NCI-H1105 (cell line): ENCODE results near the gene FOXJ2.
A peak's percentile ranks its signal among the peaks of the same experiment; 100 is the strongest.
"Not testable (repeated sequence)": the region's sequence is repeated elsewhere in the genome, so short reads cannot be mapped to it uniquely, and the experiment has no call there.

ENCODE experiments used
- DNase-seq: peaks from one replicate; lab custom pipeline; 2025; lab: John Stamatoyannopoulos, UW

The FOXJ2 gene

GRCh38 chr12:8065991-8066594, 33.6 kb downstream of the FOXJ2 start, which contains the start of gene C3AR1:
Gene C3AR1, minus strand, starts transcription at chr12:8066359. Its CDS starts 6,174 bp downstream, at chr12:8060185.
- no peak for DNase-seq

- no peak for DNase-seq
These were observed 37.1 kb downstream of the FOXJ2 start for GRCh38 chr12:8069582-8069981.

GRCh38 chr12:8071820-8072219, 39.3 kb downstream of the FOXJ2 start:
- DNase-seq: not testable (repeated sequence)

GRCh38 chr12:8075935-8076334, 43.4 kb downstream of the FOXJ2 start:
- no peak for DNase-seq

- no peak for DNase-seq
These were observed 43.9 kb downstream of the FOXJ2 start for GRCh38 chr12:8076366-8076765.

- DNase-seq: no peak
These were observed 44.7 kb downstream of the FOXJ2 start for GRCh38 chr12:8077207-8077606.

- peak; percentile 23 for DNase-seq
These were observed 45.9 kb downstream of the FOXJ2 start for GRCh38 chr12:8078398-8078797.

GRCh38 chr12:8078916-8079315, 46.4 kb downstream of the FOXJ2 start:
- no peak for DNase-seq

- no peak for DNase-seq
These were observed 47.6 kb downstream of the FOXJ2 start for GRCh38 chr12:8080120-8080519.

- DNase-seq: peak; percentile 15
These were observed 48.9 kb downstream of the FOXJ2 start for GRCh38 chr12:8081251-8081920.

- no peak for DNase-seq
These were observed 50.2 kb downstream of the FOXJ2 start for GRCh38 chr12:8082808-8083100.

GRCh38 chr12:8084351-8084750, 51.8 kb downstream of the FOXJ2 start:
- DNase-seq: not testable (repeated sequence)

GRCh38 chr12:8087666-8088065, 55.1 kb downstream of the FOXJ2 start:
- no peak for DNase-seq

- DNase-seq: no peak
These were observed 56.1 kb downstream of the FOXJ2 start for GRCh38 chr12:8088574-8088973.

- DNase-seq: not testable (repeated sequence)
These were observed 56.8 kb downstream of the FOXJ2 start for GRCh38 chr12:8089277-8089676.

GRCh38 chr12:8089716-8090115, 57.2 kb downstream of the FOXJ2 start:
- DNase-seq: no peak

- DNase-seq: no peak
These were observed 60.8 kb downstream of the FOXJ2 start for GRCh38 chr12:8093291-8093690.

- DNase-seq: no peak
These were observed 63.9 kb downstream of the FOXJ2 start for GRCh38 chr12:8096281-8096915.

- no peak for DNase-seq
These were observed 66.7 kb downstream of the FOXJ2 start for GRCh38 chr12:8099235-8099634.
